ENCODE data around the gene MLNR.

The MLNR gene

GRCh38 chr13:49234741-49235140 lies 14.6 kb downstream of the MLNR start:
- Histone ChIP-seq H2AFZ (ENCODE audit: low read depth) (no peak overlapping the region), H3K79me2 (ENCODE audit: insufficient read depth, low read depth) (no peaks in the 10 kb centered on the region), H3K4me2 (no peak overlapping the region), H3K27ac (no peak overlapping the region), H3K9ac (no peak overlapping the region), H3K36me3 (ENCODE audit: insufficient read depth) (no peaks in the 10 kb centered on the region), H3K4me1 (ENCODE audit: low read depth, poor library complexity, severe bottlenecking) (no peaks in the 10 kb centered on the region), H3K27me3 (ENCODE audit: insufficient read depth, low read depth) (no peaks in the 10 kb centered on the region), H4K20me1 (ENCODE audit: insufficient read depth) (no peaks in the 10 kb centered on the region), H3K4me3 (IDR thresholded peaks at IDR 0.05; ENCODE audit: insufficient read depth, low read depth, low read length) (no peak overlapping the region)
- TF ChIP-seq, protein P1, sequence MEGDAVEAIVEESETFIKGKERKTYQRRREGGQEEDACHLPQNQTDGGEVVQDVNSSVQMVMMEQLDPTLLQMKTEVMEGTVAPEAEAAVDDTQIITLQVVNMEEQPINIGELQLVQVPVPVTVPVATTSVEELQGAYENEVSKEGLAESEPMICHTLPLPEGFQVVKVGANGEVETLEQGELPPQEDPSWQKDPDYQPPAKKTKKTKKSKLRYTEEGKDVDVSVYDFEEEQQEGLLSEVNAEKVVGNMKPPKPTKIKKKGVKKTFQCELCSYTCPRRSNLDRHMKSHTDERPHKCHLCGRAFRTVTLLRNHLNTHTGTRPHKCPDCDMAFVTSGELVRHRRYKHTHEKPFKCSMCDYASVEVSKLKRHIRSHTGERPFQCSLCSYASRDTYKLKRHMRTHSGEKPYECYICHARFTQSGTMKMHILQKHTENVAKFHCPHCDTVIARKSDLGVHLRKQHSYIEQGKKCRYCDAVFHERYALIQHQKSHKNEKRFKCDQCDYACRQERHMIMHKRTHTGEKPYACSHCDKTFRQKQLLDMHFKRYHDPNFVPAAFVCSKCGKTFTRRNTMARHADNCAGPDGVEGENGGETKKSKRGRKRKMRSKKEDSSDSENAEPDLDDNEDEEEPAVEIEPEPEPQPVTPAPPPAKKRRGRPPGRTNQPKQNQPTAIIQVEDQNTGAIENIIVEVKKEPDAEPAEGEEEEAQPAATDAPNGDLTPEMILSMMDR (conservative IDR thresholded peaks at IDR 0.05; ENCODE audit: low read depth, low read length), result no peak

GRCh38 chr13:49235856-49236431 lies 15.8 kb downstream of the MLNR start:
- H4K20me1 ChIP-seq (ENCODE audit: insufficient read depth), result no peaks in the 10 kb centered on the region
- H3K36me3 ChIP-seq (ENCODE audit: insufficient read depth), result no peaks in the 10 kb centered on the region
- TF ChIP-seq, protein P1 (conservative IDR thresholded peaks at IDR 0.05; ENCODE audit: low read depth, low read length), result no peak
- no peaks in the 10 kb centered on the region for H3K79me2 ChIP-seq (ENCODE audit: insufficient read depth, low read depth)
- H3K27me3 ChIP-seq (ENCODE audit: insufficient read depth, low read depth), result no peaks in the 10 kb centered on the region
- no peak overlapping the region for H3K9ac ChIP-seq
- H3K4me2 ChIP-seq, result no peak overlapping the region
- no peaks in the 10 kb centered on the region for H3K4me1 ChIP-seq (ENCODE audit: low read depth, poor library complexity, severe bottlenecking)
- H3K4me3 ChIP-seq (IDR thresholded peaks at IDR 0.05; ENCODE audit: insufficient read depth, low read depth, low read length), result no peak overlapping the region
- H3K27ac ChIP-seq, result no peak overlapping the region
- H2AFZ ChIP-seq (ENCODE audit: low read depth), result no peak overlapping the region

- Histone ChIP-seq H3K4me2 (no peak overlapping the region), H3K79me2 (ENCODE audit: insufficient read depth, low read depth) (no peaks in the 10 kb centered on the region)
Measured at GRCh38 chr13:49238621-49239020, 18.5 kb downstream of the MLNR start.

GRCh38 chr13:49240017-49240416 lies 19.9 kb downstream of the MLNR start:
- H3K79me2 ChIP-seq (ENCODE audit: insufficient read depth, low read depth), result no peaks in the 10 kb centered on the region
- H4K20me1 ChIP-seq (ENCODE audit: insufficient read depth), result no peaks in the 10 kb centered on the region
- H3K27me3 ChIP-seq (ENCODE audit: insufficient read depth, low read depth), result no peaks in the 10 kb centered on the region
- TF ChIP-seq, protein P1 (conservative IDR thresholded peaks at IDR 0.05; ENCODE audit: low read depth, low read length), result peak; percentile 39
- H2AFZ ChIP-seq (ENCODE audit: low read depth), result no peak overlapping the region
- no peak overlapping the region for H3K4me2 ChIP-seq
- H3K27ac ChIP-seq, result no peak overlapping the region
- no peaks in the 10 kb centered on the region for H3K36me3 ChIP-seq (ENCODE audit: insufficient read depth)
- no peak overlapping the region for H3K4me3 ChIP-seq (IDR thresholded peaks at IDR 0.05; ENCODE audit: insufficient read depth, low read depth, low read length)
- H3K9ac ChIP-seq, result no peak overlapping the region
- H3K4me1 ChIP-seq (ENCODE audit: low read depth, poor library complexity, severe bottlenecking), result no peaks in the 10 kb centered on the region

More at GRCh38 chr13:49238621-49239020, 18.5 kb downstream of the MLNR start:
- TF ChIP-seq, protein P1 (conservative IDR thresholded peaks at IDR 0.05; ENCODE audit: low read depth, low read length), result no peak
- Histone ChIP-seq H4K20me1 (ENCODE audit: insufficient read depth) (no peaks in the 10 kb centered on the region), H3K27me3 (ENCODE audit: insufficient read depth, low read depth) (no peaks in the 10 kb centered on the region), H3K27ac (no peak overlapping the region), H3K4me1 (ENCODE audit: low read depth, poor library complexity, severe bottlenecking) (no peaks in the 10 kb centered on the region), H2AFZ (ENCODE audit: low read depth) (no peak overlapping the region), H3K36me3 (ENCODE audit: insufficient read depth) (no peaks in the 10 kb centered on the region), H3K4me3 (IDR thresholded peaks at IDR 0.05; ENCODE audit: insufficient read depth, low read depth, low read length) (no peak overlapping the region), H3K9ac (no peak overlapping the region)
